Activated CD4-positive, CD25-positive, alpha-beta regulatory T cell (primary cell): ENCODE results near the gene PDE4D.
"Not testable (repeated sequence)": the region's sequence is repeated elsewhere in the genome, so short reads cannot be mapped to it uniquely, and the experiment has no call there.

ENCODE experiments used
- DNase-seq, 4 experiments: peaks; one replicate each; lab custom pipeline; 2025; lab: John Stamatoyannopoulos, UW

PDE4D gene

GRCh38 chr5:59003641-59004040 is 889.9 kb downstream of the PDE4D start:
- no peak for DNase-seq

- DNase-seq = no peak
Observed at GRCh38 chr5:59003124-59003523, 890.4 kb downstream of the PDE4D start.

GRCh38 chr5:59002162-59002825 is 891.2 kb downstream of the PDE4D start:
- no peak for DNase-seq

GRCh38 chr5:59001716-59002115 is 891.8 kb downstream of the PDE4D start:
- no peak for DNase-seq

- DNase-seq = no peak
Observed at GRCh38 chr5:59001154-59001553, 892.4 kb downstream of the PDE4D start.

GRCh38 chr5:59000211-59000610 is 893.3 kb downstream of the PDE4D start:
- DNase-seq = no peak

GRCh38 chr5:58999804-59000203 is 893.7 kb downstream of the PDE4D start:
- no peak for DNase-seq

- DNase-seq = no peak
Observed at GRCh38 chr5:58998544-58998943, 895.0 kb downstream of the PDE4D start.

GRCh38 chr5:58995779-58996178 is 897.7 kb downstream of the PDE4D start:
- DNase-seq = not testable (repeated sequence)

GRCh38 chr5:58993461-58993860 is 900.1 kb downstream of the PDE4D start:
- no peak for DNase-seq

GRCh38 chr5:58988938-58989337 is 904.6 kb downstream of the PDE4D start:
- no peak for DNase-seq

- no peak for DNase-seq
Observed at GRCh38 chr5:58987193-58987592, 906.3 kb downstream of the PDE4D start.

GRCh38 chr5:58986281-58986680 is 907.2 kb downstream of the PDE4D start:
- DNase-seq = no peak

GRCh38 chr5:58985759-58986158 is 907.8 kb downstream of the PDE4D start:
- no peak for DNase-seq

GRCh38 chr5:58985311-58985710 is 908.2 kb downstream of the PDE4D start:
- DNase-seq = no peak

GRCh38 chr5:58983526-58984452 is 909.7 kb downstream of the PDE4D start:
- no peak for DNase-seq

GRCh38 chr5:58980890-58981289 is 912.6 kb downstream of the PDE4D start:
- DNase-seq = no peak

- no peak for DNase-seq
Observed at GRCh38 chr5:58979090-58979489, 914.4 kb downstream of the PDE4D start.

GRCh38 chr5:58974601-58975000 is 918.9 kb downstream of the PDE4D start:
- no peak for DNase-seq

- DNase-seq = no peak
Observed at GRCh38 chr5:58974083-58974482, 919.4 kb downstream of the PDE4D start.

- DNase-seq = no peak
Observed at GRCh38 chr5:58972301-58972700, 921.2 kb downstream of the PDE4D start.

- no peak for DNase-seq
Observed at GRCh38 chr5:58970766-58971165, 922.8 kb downstream of the PDE4D start.

- DNase-seq = no peak
Observed at GRCh38 chr5:58969795-58970194, 923.7 kb downstream of the PDE4D start.
